Measurements from ENCODE around the gene YWHAB. TPM values are rescaled to one million over a fixed set of nuclear protein-coding genes. Genes with fewer than 3 reads are reported as not detected.

Gene YWHAB
- total and polyA plus RNA-seq, 2 of the 4 experiments (the other 2 are of a cell fraction): 78.0 to 102 TPM

DNA sequence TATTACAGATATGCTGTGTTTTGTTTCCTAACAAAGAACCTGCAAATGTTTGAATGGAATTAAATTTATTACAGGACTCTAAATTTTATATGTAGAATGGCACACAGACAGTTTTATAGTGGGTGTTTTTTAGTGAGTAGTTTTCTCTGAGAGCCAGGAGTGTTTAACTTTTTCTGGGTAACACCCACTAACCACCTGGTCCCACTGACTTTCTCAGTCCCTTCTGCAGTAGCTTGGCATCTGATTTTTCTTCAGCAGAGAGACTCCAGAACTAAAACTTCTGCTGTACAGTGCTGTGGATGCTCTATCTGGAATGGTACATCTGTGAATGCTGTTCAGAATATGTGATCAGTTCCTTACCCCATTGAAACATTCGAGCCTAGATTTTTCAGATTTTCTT lies 6.3 kb downstream of the YWHAB start:
- H2AFZ ChIP-seq (replicated peaks; ENCODE audit: low read length, poor library complexity): no peak overlapping the region
- H4K20me1 ChIP-seq (ENCODE audit: insufficient read depth, low read length): peaks cover 94% of the 10 kb centered on the region
- peaks cover 18% of the 10 kb centered on the region for H3K9me1 ChIP-seq (ENCODE audit: insufficient read depth, low read length)
- H3K23ac ChIP-seq (ENCODE audit: low read depth, low read length): no peak overlapping the region
- H3K4ac ChIP-seq (ENCODE audit: low read depth, low read length): no peak overlapping the region
- ChIA-PET CTCF (no interaction called here), POLR2A (ENCODE audit: unreplicated experiment) (no interaction called here)
- no peak overlapping the region for H2BK15ac ChIP-seq (ENCODE audit: low read depth, low read length)
- intact Hi-C loops (cut with micrococcal nuclease) (no loop called here), in situ Hi-C loops (cut with MboI; ENCODE audit: low sequenced_read_pairs) (no loop called here), dilution Hi-C loops (cut with HindIII; ENCODE audit: low sequenced_read_pairs, unreplicated experiment) (no loop called here)
- no peak overlapping the region for H2BK20ac ChIP-seq (ENCODE audit: low read depth, low read length)
- no peak overlapping the region for H2AK5ac ChIP-seq (ENCODE audit: low read depth, low read length)
- H3K27ac ChIP-seq (ENCODE audit: insufficient read depth, low read length): no peak overlapping the region
- H2BK120ac ChIP-seq (ENCODE audit: low read depth, low read length): no peak overlapping the region
- no peak for TF ChIP-seq RCOR1 (IDR thresholded peaks at IDR 0.05; ENCODE audit: insufficient replicate concordance, low read length)
- TF ChIP-seq MAZ (IDR thresholded peaks at IDR 0.05; ENCODE audit: borderline replicate concordance, low read depth, low read length): no peak
- TF ChIP-seq, protein P1, sequence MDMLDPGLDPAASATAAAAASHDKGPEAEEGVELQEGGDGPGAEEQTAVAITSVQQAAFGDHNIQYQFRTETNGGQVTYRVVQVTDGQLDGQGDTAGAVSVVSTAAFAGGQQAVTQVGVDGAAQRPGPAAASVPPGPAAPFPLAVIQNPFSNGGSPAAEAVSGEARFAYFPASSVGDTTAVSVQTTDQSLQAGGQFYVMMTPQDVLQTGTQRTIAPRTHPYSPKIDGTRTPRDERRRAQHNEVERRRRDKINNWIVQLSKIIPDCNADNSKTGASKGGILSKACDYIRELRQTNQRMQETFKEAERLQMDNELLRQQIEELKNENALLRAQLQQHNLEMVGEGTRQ (IDR thresholded peaks at IDR 0.05; ENCODE audit: low read depth, low read length): no peak
- no peak for TF ChIP-seq FOS (IDR thresholded peaks at IDR 0.05; ENCODE audit: low read depth, low read length)
- no peak for TF ChIP-seq RFX5 (IDR thresholded peaks at IDR 0.05; ENCODE audit: low read depth, low read length)
- TF ChIP-seq BHLHE40 (IDR thresholded peaks at IDR 0.05; ENCODE audit: low read depth, low read length): no peak
- TF ChIP-seq SMC3 (IDR thresholded peaks at IDR 0.05; ENCODE audit: low read depth, low read length): no peak
- no peak for TF ChIP-seq CHD1 (IDR thresholded peaks at IDR 0.05; ENCODE audit: low read depth, low read length)
- no peak for TF ChIP-seq MXI1 (IDR thresholded peaks at IDR 0.05; ENCODE audit: borderline replicate concordance, low read depth, low read length)
- no peak for TF ChIP-seq MAFK (IDR thresholded peaks at IDR 0.05; ENCODE audit: low read depth, low read length)
- TF ChIP-seq, protein P2, sequence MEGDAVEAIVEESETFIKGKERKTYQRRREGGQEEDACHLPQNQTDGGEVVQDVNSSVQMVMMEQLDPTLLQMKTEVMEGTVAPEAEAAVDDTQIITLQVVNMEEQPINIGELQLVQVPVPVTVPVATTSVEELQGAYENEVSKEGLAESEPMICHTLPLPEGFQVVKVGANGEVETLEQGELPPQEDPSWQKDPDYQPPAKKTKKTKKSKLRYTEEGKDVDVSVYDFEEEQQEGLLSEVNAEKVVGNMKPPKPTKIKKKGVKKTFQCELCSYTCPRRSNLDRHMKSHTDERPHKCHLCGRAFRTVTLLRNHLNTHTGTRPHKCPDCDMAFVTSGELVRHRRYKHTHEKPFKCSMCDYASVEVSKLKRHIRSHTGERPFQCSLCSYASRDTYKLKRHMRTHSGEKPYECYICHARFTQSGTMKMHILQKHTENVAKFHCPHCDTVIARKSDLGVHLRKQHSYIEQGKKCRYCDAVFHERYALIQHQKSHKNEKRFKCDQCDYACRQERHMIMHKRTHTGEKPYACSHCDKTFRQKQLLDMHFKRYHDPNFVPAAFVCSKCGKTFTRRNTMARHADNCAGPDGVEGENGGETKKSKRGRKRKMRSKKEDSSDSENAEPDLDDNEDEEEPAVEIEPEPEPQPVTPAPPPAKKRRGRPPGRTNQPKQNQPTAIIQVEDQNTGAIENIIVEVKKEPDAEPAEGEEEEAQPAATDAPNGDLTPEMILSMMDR (conservative IDR thresholded peaks at IDR 0.05; ENCODE audit: low read depth, low read length): no peak
- TF ChIP-seq CEBPB (IDR thresholded peaks at IDR 0.05; ENCODE audit: low read depth, low read length): no peak
- no peak for TF ChIP-seq ELK1 (IDR thresholded peaks at IDR 0.05; ENCODE audit: borderline replicate concordance, low read depth, low read length)
- TF ChIP-seq RAD21 (IDR thresholded peaks at IDR 0.05; ENCODE audit: low read length): no peak
- TF ChIP-seq NFE2L2 (IDR thresholded peaks at IDR 0.05; ENCODE audit: low read depth, low read length): no peak
- no peak for TF ChIP-seq POLR2A (IDR thresholded peaks at IDR 0.05; ENCODE audit: low read depth, low read length)
- H3K27me3 ChIP-seq (ENCODE audit: control insufficient read depth, insufficient read depth, low read length): no peaks in the 10 kb centered on the region
- no peak overlapping the region for H3K4me2 ChIP-seq (ENCODE audit: low read depth, low read length)
- H2BK5ac ChIP-seq (ENCODE audit: low read depth, low read length, poor library complexity, severe bottlenecking): no peak overlapping the region
- H4K5ac ChIP-seq (ENCODE audit: low read depth, low read length): no peak overlapping the region
- H3K4me3 ChIP-seq (ENCODE audit: insufficient read depth, low read depth, low read length): no peak overlapping the region
- no peaks in the 10 kb centered on the region for H3K9me3 ChIP-seq (ENCODE audit: control insufficient read depth, insufficient read depth, low read length)
- H3K14ac ChIP-seq (replicated peaks; ENCODE audit: low read depth, low read length): no peak overlapping the region
- H3K56ac ChIP-seq (ENCODE audit: extremely low read depth, insufficient read depth, low read length): no peak overlapping the region
- no CpG with 5 or more reads among the region's 1 CpG for WGBS, 2 experiments (ENCODE audit: extremely low coverage in 2 of 2, insufficient read length in 1 of 2)
- no peak for ATAC-seq (ENCODE audit: low read depth)
- H4K8ac ChIP-seq (ENCODE audit: low read depth in 2 of 2, low read length in 2 of 2): no peak overlapping the region
- no peak overlapping the region for H3K9ac ChIP-seq (ENCODE audit: low read depth, low read length)
- H2AK9ac ChIP-seq (replicated peaks; ENCODE audit: low read depth, low read length, poor library complexity): no peak overlapping the region
- DNase-seq: no peak
- peaks cover 9 to 39% of the 10 kb centered on the region in 2 experiments; a peak in 3 of 4 replicates for H3K79me1 ChIP-seq (ENCODE audit: low read depth in 1 of 2, low read length in 2 of 2)
- H4K91ac ChIP-seq (ENCODE audit: insufficient read depth, low read depth, low read length): no peak overlapping the region
- BruUV-seq (replicated peaks): no TSS peak
- peaks cover 2% of the 10 kb centered on the region for H3K36me3 ChIP-seq (ENCODE audit: control insufficient read depth, insufficient read depth, low read length)
- H3K18ac ChIP-seq (ENCODE audit: low read depth, low read length): no peak overlapping the region
- H3K4me1 ChIP-seq (ENCODE audit: control insufficient read depth, insufficient read depth, low read length): peaks cover 8% of the 10 kb centered on the region

Data from IMR-90 (cell line).